Smooth muscle cell of the brain vasculature (primary cell): Measurements from ENCODE around the gene ACBD5.
A peak's percentile ranks its signal among the peaks of the same experiment; 100 is the strongest.
"Not testable (repeated sequence)": the region's sequence is repeated elsewhere in the genome, so short reads cannot be mapped to it uniquely, and the experiment has no call there.

Experiments used
- DNase-seq: peaks from one replicate; pipeline ENCODE4 v3.0.0-alpha.2; 2012; ENCODE audit warnings: low read depth, low spot score

Gene ACBD5

GRCh38 chr10:27241652-27242472 lies 1.3 kb upstream of the ACBD5 start:
- peak; percentile 91 for DNase-seq

GRCh38 chr10:27241010-27241651 lies 534 bp upstream of the ACBD5 start:
- DNase-seq = no peak

GRCh38 chr10:27237531-27237930 lies 3.1 kb downstream of the ACBD5 start:
- DNase-seq = not testable (repeated sequence)

GRCh38 chr10:27236589-27237128 lies 3.9 kb downstream of the ACBD5 start:
- not testable (repeated sequence) for DNase-seq

GRCh38 chr10:27235706-27236105 lies 4.9 kb downstream of the ACBD5 start:
- no peak for DNase-seq

- DNase-seq = no peak
Observed at GRCh38 chr10:27230022-27230421, 10.6 kb downstream of the ACBD5 start.

GRCh38 chr10:27225642-27226257 lies 14.8 kb downstream of the ACBD5 start:
- DNase-seq = no peak

- DNase-seq = no peak
Observed at GRCh38 chr10:27225011-27225590, 15.5 kb downstream of the ACBD5 start.

- no peak for DNase-seq
Observed at GRCh38 chr10:27223964-27224363, 16.6 kb downstream of the ACBD5 start.

- DNase-seq = no peak
Observed at GRCh38 chr10:27207350-27207749, 33.2 kb downstream of the ACBD5 start.

GRCh38 chr10:27203806-27204205 lies 36.8 kb downstream of the ACBD5 start:
- no peak for DNase-seq

GRCh38 chr10:27197980-27198620 lies 42.5 kb downstream of the ACBD5 start:
- DNase-seq = no peak

GRCh38 chr10:27192284-27192683 lies 48.3 kb downstream of the ACBD5 start:
- DNase-seq = peak; percentile 53

- no peak for DNase-seq
Observed at GRCh38 chr10:27190508-27190907, 50.1 kb downstream of the ACBD5 start.

GRCh38 chr10:27188897-27189296 lies 51.7 kb downstream of the ACBD5 start:
- no peak for DNase-seq

- no peak for DNase-seq
Observed at GRCh38 chr10:27188259-27188658, 52.3 kb downstream of the ACBD5 start.

- DNase-seq = no peak
Observed at GRCh38 chr10:27169849-27170248, 70.7 kb downstream of the ACBD5 start.

GRCh38 chr10:27158421-27158820 lies 82.2 kb downstream of the ACBD5 start:
- DNase-seq = no peak

- DNase-seq = no peak
Observed at GRCh38 chr10:27157150-27157549, 83.4 kb downstream of the ACBD5 start.

- not testable (repeated sequence) for DNase-seq
Observed at GRCh38 chr10:27156566-27156965, 84.0 kb downstream of the ACBD5 start.

GRCh38 chr10:27155066-27155754 lies 85.4 kb downstream of the ACBD5 start, which contains the start of gene MASTL:
Gene MASTL (plus strand): TSS chr10:27155352. CDS start chr10:27155427, 75 bp downstream.
- DNase-seq = peak; percentile 88
